GM18507 (cell line): ENCODE data around the gene PTPRD.

ENCODE experiments used
- DNase-seq: peaks from one replicate; pipeline ENCODE4 v3.0.0; 2011; ENCODE audit warnings: low read depth; ENCODE audit not compliant: insufficient read length; ENCODE audit errors: extremely low spot score
- FAIRE-seq: peaks from 2 replicates; lab custom pipeline; 2011; peaks lifted over from hg19 to GRCh38; lab: Jason Lieb, UNC

Gene PTPRD

DNA sequence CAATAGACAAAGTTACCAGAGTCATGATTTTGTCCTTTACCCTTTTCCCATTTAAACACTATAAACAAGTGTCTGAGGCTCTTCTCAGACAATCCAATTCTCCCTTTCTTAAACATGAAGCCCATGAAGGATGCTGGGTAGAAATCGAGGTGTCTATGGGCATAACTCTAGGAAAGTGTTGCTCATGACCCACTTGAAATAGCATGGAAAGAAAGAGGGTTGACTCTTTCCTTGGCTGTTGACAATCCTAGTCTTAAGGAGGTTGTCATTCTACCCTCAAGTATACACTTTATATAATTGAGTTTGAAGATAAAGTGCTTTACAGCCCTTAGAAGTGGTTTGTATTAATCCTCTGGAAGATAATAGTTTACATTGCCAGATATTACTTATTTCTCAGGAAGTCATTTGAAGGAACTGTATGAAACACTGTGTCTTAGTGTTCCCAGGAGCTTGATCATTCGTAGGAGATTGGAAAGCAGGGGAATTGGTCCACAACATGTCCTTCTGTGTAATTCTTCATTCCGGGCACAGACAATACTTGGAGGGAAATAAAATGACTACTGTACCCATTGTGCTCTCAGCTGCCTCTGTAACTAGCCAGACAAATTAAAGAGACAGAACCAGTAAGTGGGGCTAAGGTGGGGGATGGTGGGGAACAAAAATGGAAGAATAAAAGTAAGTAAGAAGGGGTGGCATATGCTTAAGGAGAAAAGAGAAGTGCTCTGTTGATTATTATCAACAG is 1734.9 kb downstream of the PTPRD start:
- DNase-seq (no peak), FAIRE-seq (no peak)

GRCh38 chr9:8876303-8876702 is 1736.5 kb downstream of the PTPRD start:
- DNase-seq (no peak), FAIRE-seq (no peak)

DNA sequence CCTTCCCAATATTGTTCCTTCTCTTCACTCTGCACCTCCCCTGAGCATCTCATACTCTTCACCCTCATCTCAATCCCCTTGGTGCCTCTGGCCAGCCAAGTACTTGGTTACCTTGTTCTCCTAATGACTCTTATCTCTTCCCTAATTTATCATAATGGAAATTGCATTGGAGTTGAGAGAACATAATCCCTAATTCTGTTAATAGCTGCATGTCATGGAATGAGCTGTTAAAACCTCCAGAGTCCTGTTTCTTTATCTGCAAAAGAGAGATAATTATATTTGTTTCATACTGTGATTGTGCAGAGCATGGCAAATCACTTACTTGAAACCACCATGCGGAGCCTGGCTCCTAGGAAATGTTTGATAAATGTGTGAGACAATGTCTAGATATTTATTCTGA is 1738.3 kb downstream of the PTPRD start:
- DNase-seq = no peak
- FAIRE-seq = no peak

DNA sequence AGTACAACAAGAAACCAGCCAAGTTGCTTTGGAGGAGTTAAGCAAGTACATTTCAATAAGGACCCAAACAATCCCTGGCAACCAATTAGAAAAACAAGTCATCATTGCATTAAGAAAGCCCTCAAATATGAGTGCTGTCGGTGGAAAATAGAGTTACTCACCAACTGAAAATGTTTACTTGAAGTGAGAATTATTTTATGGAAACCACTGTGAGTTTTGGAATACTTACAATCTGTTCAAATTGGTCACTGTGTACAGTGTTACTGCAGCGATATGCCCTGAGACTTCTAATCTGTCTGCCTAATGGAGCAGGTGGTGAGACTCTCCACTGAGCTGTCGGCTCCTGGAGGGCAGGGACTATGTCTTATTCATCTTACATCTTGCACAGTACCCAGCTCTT is 1740.0 kb downstream of the PTPRD start:
- no peak for FAIRE-seq

GRCh38 chr9:8871796-8872445 is 1740.9 kb downstream of the PTPRD start:
- no peak for DNase-seq
- no peak for FAIRE-seq

More for the DNA sequence above, 1740.0 kb downstream of the PTPRD start:
- no peak for DNase-seq

DNA sequence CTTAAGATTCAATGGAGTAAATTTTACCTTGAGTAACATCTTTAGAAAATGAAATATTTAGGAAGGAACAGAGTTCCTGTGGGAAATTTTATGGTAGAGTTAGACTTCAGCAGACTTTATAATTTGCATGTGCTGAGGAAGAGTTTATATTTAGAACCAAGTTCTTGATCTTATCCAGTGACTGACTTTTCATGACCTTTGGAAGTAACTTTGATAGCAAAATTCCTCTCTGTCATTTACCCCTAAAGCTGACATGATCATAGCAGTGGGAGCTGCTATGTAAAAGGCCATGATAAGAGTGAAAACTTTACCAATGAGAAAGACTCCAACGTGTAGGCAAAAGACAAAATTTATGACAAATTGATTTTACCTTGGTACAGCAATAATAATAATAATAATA is 1741.4 kb downstream of the PTPRD start:
- FAIRE-seq = no peak
- DNase-seq = no peak

GRCh38 chr9:8869812-8870211 is 1743.0 kb downstream of the PTPRD start:
- DNase-seq = no peak
- no peak for FAIRE-seq

GRCh38 chr9:8868632-8869031 is 1744.2 kb downstream of the PTPRD start:
- FAIRE-seq (no peak), DNase-seq (no peak)

GRCh38 chr9:8867148-8867547 is 1745.7 kb downstream of the PTPRD start:
- FAIRE-seq (no peak), DNase-seq (no peak)

- FAIRE-seq (no peak), DNase-seq (no peak)
These were observed 1748.3 kb downstream of the PTPRD start for GRCh38 chr9:8864545-8864896.

GRCh38 chr9:8863886-8864544 is 1748.8 kb downstream of the PTPRD start:
- DNase-seq (no peak), FAIRE-seq (no peak)

GRCh38 chr9:8863069-8863468 is 1749.7 kb downstream of the PTPRD start:
- DNase-seq (no peak), FAIRE-seq (no peak)

DNA sequence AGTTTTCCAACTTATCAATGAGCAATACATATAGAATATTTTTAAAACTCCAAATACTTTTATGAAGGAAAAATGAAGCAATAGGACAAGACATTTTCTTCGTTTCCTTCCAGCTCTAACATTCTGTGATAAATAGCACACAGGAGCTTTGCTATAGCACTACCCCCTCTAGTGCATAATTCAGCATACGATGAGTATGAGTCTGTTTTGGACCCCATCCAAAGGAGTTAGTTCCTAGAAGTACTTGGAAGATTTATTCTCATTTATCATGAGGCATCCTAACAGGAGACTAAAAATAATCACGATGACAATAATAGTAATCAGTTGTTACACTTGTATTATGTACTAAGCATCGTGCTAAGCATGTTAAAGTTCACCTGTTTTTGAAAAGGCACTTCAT is 1751.9 kb downstream of the PTPRD start:
- DNase-seq (no peak), FAIRE-seq (no peak)

DNA sequence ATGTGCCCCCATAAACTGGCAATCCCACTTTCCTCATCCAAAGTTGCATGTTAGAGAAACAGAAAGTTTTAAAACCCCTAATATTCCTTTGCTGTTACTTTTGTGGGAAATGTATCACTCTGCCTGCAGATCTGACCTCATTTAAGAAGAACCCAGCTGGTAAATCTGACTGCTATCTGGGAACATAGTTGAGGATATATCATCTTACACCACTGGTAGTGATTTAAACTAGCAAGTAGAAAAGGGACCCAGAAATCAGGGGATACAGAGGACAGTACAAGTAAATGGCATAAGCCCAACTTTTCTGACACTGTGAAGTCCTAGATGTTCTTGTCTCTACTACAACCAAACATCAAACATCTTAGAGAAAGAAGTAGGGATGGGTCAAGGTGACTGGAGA is 1752.7 kb downstream of the PTPRD start:
- FAIRE-seq (no peak), DNase-seq (no peak)

DNA sequence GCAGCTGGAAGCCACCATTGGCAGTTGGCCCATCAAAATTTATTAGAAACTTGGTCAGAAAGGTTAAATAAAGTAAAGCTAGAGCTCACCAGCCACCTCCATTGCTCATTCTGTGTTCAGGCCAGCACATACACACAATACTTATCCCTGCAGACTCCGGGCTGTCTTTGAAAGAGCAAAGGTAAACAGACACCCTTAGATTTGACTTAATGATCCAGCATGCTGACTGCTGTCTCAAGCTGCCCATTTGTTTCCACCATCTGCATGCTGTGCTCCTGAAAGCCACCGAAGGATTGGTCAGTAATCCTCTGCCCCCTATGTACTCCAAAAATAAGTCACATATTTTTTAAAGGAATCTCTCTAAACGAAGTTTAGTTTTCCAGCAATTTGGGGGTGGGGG is 1753.4 kb downstream of the PTPRD start:
- DNase-seq (no peak), FAIRE-seq (no peak)

GRCh38 chr9:8858596-8859161 is 1754.1 kb downstream of the PTPRD start:
- DNase-seq (no peak), FAIRE-seq (no peak)

GRCh38 chr9:8857926-8858595 is 1754.7 kb downstream of the PTPRD start:
- FAIRE-seq (no peak), DNase-seq (no peak)

DNA sequence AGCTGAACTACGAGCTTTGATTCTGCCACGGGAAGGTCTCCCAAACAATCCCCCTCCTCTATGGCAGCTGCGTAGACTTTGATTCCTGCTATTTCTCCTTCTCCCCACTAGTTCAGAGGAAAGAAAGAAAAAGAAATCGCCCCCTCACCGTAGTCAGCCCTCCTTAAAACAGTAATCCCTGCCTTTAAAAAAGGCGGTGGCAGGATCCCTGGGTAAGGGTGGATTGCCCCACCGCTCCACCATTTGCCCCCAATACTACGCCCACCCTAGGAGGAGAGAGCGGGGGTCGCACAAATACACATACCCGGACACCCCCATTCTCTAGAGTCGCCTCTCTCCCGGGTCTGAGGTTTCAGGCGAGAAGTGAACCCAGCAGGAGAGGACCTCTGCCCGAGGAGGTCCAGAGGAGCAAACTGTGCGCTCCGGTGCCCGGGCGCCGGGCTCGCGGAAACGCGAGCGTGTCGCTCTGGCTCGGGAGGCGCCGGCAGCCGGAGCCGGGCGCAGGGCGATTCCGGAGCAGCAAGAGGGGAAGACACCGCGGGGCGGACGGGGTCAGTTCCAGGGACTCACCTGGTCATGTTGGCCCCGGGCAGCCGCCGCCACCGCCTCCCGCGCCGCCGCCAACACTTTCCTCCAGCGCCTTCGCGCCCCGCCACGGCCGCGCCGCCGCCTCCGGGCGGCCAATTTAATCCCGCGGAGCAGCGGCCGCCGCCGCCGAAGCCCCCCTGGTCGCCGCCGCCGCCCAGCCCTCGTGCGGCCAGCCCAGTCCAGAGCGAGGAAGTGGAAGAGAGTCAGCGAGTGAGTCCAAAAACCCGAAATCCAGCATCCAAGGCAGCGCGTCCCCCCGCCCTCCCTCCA is 1755.5 kb downstream of the PTPRD start:
- FAIRE-seq (no peak), DNase-seq (no peak)

GRCh38 chr9:8856396-8857067 is 1756.3 kb downstream of the PTPRD start:
- FAIRE-seq (no peak), DNase-seq (no peak)
